T-helper 2 cell treated with Interferon-gamma antibody and Interleukin-4, amounts not matched to agents 5 μg/mL and 100 μg/mL, for 36 hours (primary cell): ENCODE measurements around the gene ARHGAP10.

Experiments
- DNase-seq: peaks from one replicate; pipeline ENCODE4 v3.0.0; 2021; ENCODE audit warnings: low spot score
- H3K27ac Mint-ChIP-seq: one replicate; pipeline ENCODE4 v1.8.0; 2021; ENCODE audit warnings: mild to moderate bottlenecking, mixed read lengths
- H3K27me3 Mint-ChIP-seq: one replicate; pipeline ENCODE4 v1.8.0; 2021; ENCODE audit warnings: low read depth, mixed read lengths
- H3K36me3 Mint-ChIP-seq: one replicate; pipeline ENCODE4 v1.8.0; 2021; ENCODE audit warnings: low read depth, mixed read lengths
- H3K4me1 Mint-ChIP-seq: one replicate; pipeline ENCODE4 v1.8.0; 2021; ENCODE audit warnings: low read depth, mixed read lengths
- H3K4me3 Mint-ChIP-seq: one replicate; pipeline ENCODE4 v1.8.0; 2022; ENCODE audit warnings: mild to moderate bottlenecking, moderate library complexity, mixed read lengths
- H3K9me3 Mint-ChIP-seq: one replicate; pipeline ENCODE4 v1.8.0; 2021; ENCODE audit warnings: mixed read lengths

The ARHGAP10 gene

GRCh38 chr4:147950841-147951240 lies 219.0 kb downstream of the ARHGAP10 start:
- Mint-ChIP-seq H3K27ac (no peak overlapping the region), H3K36me3 (peaks cover 37% of the 10 kb centered on the region), H3K9me3 (no peaks in the 10 kb centered on the region), H3K4me3 (no peak overlapping the region), H3K4me1 (no peaks in the 10 kb centered on the region), H3K27me3 (no peaks in the 10 kb centered on the region)
- DNase-seq = no peak

GRCh38 chr4:147954850-147955249 lies 223.0 kb downstream of the ARHGAP10 start:
- H3K4me3 Mint-ChIP-seq = no peak overlapping the region
- no peaks in the 10 kb centered on the region for H3K27me3 Mint-ChIP-seq
- no peak for DNase-seq
- H3K27ac Mint-ChIP-seq = no peak overlapping the region
- no peaks in the 10 kb centered on the region for H3K4me1 Mint-ChIP-seq
- no peaks in the 10 kb centered on the region for H3K9me3 Mint-ChIP-seq
- peaks cover 26% of the 10 kb centered on the region for H3K36me3 Mint-ChIP-seq

- DNase-seq = no peak
- peaks cover 22% of the 10 kb centered on the region for H3K36me3 Mint-ChIP-seq
- no peaks in the 10 kb centered on the region for H3K9me3 Mint-ChIP-seq
- no peaks in the 10 kb centered on the region for H3K4me1 Mint-ChIP-seq
- H3K27me3 Mint-ChIP-seq = no peaks in the 10 kb centered on the region
- H3K4me3 Mint-ChIP-seq = no peak overlapping the region
- H3K27ac Mint-ChIP-seq = no peak overlapping the region
Measured at GRCh38 chr4:147955827-147956558, 224.1 kb downstream of the ARHGAP10 start.

GRCh38 chr4:147957446-147957845 lies 225.6 kb downstream of the ARHGAP10 start:
- no peaks in the 10 kb centered on the region for H3K9me3 Mint-ChIP-seq
- no peak overlapping the region for H3K27ac Mint-ChIP-seq
- H3K4me3 Mint-ChIP-seq = no peak overlapping the region
- peaks cover 20% of the 10 kb centered on the region for H3K36me3 Mint-ChIP-seq
- H3K4me1 Mint-ChIP-seq = no peaks in the 10 kb centered on the region
- H3K27me3 Mint-ChIP-seq = no peaks in the 10 kb centered on the region
- no peak for DNase-seq

GRCh38 chr4:147958057-147958456 lies 226.2 kb downstream of the ARHGAP10 start:
- H3K27me3 Mint-ChIP-seq = no peaks in the 10 kb centered on the region
- H3K4me1 Mint-ChIP-seq = no peaks in the 10 kb centered on the region
- no peak overlapping the region for H3K27ac Mint-ChIP-seq
- no peaks in the 10 kb centered on the region for H3K9me3 Mint-ChIP-seq
- peaks cover 20% of the 10 kb centered on the region for H3K36me3 Mint-ChIP-seq
- no peak for DNase-seq
- H3K4me3 Mint-ChIP-seq = no peak overlapping the region

- peaks cover 20% of the 10 kb centered on the region for H3K36me3 Mint-ChIP-seq
- no peaks in the 10 kb centered on the region for H3K27me3 Mint-ChIP-seq
- DNase-seq = no peak
- no peak overlapping the region for H3K27ac Mint-ChIP-seq
- H3K4me1 Mint-ChIP-seq = no peaks in the 10 kb centered on the region
- no peak overlapping the region for H3K4me3 Mint-ChIP-seq
- H3K9me3 Mint-ChIP-seq = no peaks in the 10 kb centered on the region
Measured at GRCh38 chr4:147958489-147959065, 226.7 kb downstream of the ARHGAP10 start.

GRCh38 chr4:147960971-147961370 lies 229.1 kb downstream of the ARHGAP10 start:
- no peak overlapping the region for H3K4me3 Mint-ChIP-seq
- H3K27me3 Mint-ChIP-seq = no peaks in the 10 kb centered on the region
- H3K36me3 Mint-ChIP-seq = peaks cover 18% of the 10 kb centered on the region
- no peak overlapping the region for H3K27ac Mint-ChIP-seq
- no peaks in the 10 kb centered on the region for H3K4me1 Mint-ChIP-seq
- no peaks in the 10 kb centered on the region for H3K9me3 Mint-ChIP-seq
- DNase-seq = no peak

- DNase-seq = no peak
- no peaks in the 10 kb centered on the region for H3K27me3 Mint-ChIP-seq
- H3K4me1 Mint-ChIP-seq = peaks cover under 1% of the 10 kb centered on the region
- no peak overlapping the region for H3K27ac Mint-ChIP-seq
- no peaks in the 10 kb centered on the region for H3K9me3 Mint-ChIP-seq
- no peak overlapping the region for H3K4me3 Mint-ChIP-seq
- peaks cover 13% of the 10 kb centered on the region for H3K36me3 Mint-ChIP-seq
Measured at GRCh38 chr4:147963839-147964238, 232.0 kb downstream of the ARHGAP10 start.

- Mint-ChIP-seq H3K27ac (no peak overlapping the region), H3K4me3 (no peak overlapping the region), H3K36me3 (peaks cover 13% of the 10 kb centered on the region), H3K27me3 (no peaks in the 10 kb centered on the region), H3K9me3 (no peaks in the 10 kb centered on the region), H3K4me1 (peaks cover 3% of the 10 kb centered on the region)
- no peak for DNase-seq
Measured at GRCh38 chr4:147964266-147964880, 232.5 kb downstream of the ARHGAP10 start.

- Mint-ChIP-seq H3K4me3 (no peak overlapping the region), H3K9me3 (no peaks in the 10 kb centered on the region), H3K4me1 (peaks cover 5% of the 10 kb centered on the region), H3K27me3 (no peaks in the 10 kb centered on the region), H3K27ac (no peak overlapping the region), H3K36me3 (peaks cover 13% of the 10 kb centered on the region)
- no peak for DNase-seq
Measured at GRCh38 chr4:147965056-147965455, 233.2 kb downstream of the ARHGAP10 start.

- H3K9me3 Mint-ChIP-seq = no peaks in the 10 kb centered on the region
- H3K36me3 Mint-ChIP-seq = peaks cover 13% of the 10 kb centered on the region
- H3K4me1 Mint-ChIP-seq = peaks cover 8% of the 10 kb centered on the region
- no peak for DNase-seq
- H3K27ac Mint-ChIP-seq = no peak overlapping the region
- no peaks in the 10 kb centered on the region for H3K27me3 Mint-ChIP-seq
- no peak overlapping the region for H3K4me3 Mint-ChIP-seq
Measured at GRCh38 chr4:147965873-147966272, 234.0 kb downstream of the ARHGAP10 start.

- Mint-ChIP-seq H3K9me3 (no peaks in the 10 kb centered on the region), H3K4me3 (no peak overlapping the region), H3K27me3 (no peaks in the 10 kb centered on the region), H3K36me3 (peaks cover 23% of the 10 kb centered on the region), H3K27ac (no peak overlapping the region), H3K4me1 (peaks cover 8% of the 10 kb centered on the region)
- DNase-seq = no peak
Measured at GRCh38 chr4:147968641-147969040, 236.8 kb downstream of the ARHGAP10 start.

- no peaks in the 10 kb centered on the region for H3K27me3 Mint-ChIP-seq
- no peak overlapping the region for H3K4me3 Mint-ChIP-seq
- DNase-seq = no peak
- H3K4me1 Mint-ChIP-seq = peaks cover 8% of the 10 kb centered on the region
- H3K27ac Mint-ChIP-seq = no peak overlapping the region
- peaks cover 23% of the 10 kb centered on the region for H3K36me3 Mint-ChIP-seq
- no peaks in the 10 kb centered on the region for H3K9me3 Mint-ChIP-seq
Measured at GRCh38 chr4:147969573-147970385, 237.9 kb downstream of the ARHGAP10 start.

- Mint-ChIP-seq H3K36me3 (peaks cover 16% of the 10 kb centered on the region), H3K4me3 (no peak overlapping the region), H3K27me3 (no peaks in the 10 kb centered on the region), H3K27ac (no peak overlapping the region), H3K4me1 (peaks cover 8% of the 10 kb centered on the region), H3K9me3 (no peaks in the 10 kb centered on the region)
- no peak for DNase-seq
Measured at GRCh38 chr4:147971116-147971515, 239.2 kb downstream of the ARHGAP10 start.
